Left cardiac atrium (tissue), 4 donors: ENCODE measurements around the gene DLG4. TPM values are rescaled to one million over a fixed set of nuclear protein-coding genes. Genes with fewer than 3 reads are reported as not detected.

Source experiments
- ATAC-seq, 2 donors: fragments of 200-7000 bp; cut with Tn5 transposase; one replicate each; pipeline ENCODE4 v1.9.1; 2020; ENCODE audit warnings: mild to moderate bottlenecking in 2 of 2, moderate library complexity in 2 of 2
- DNase-seq: peaks from one replicate; pipeline ENCODE4 v3.0.0-alpha.2; 2020
- intact Hi-C, 2 donors: fragments of 100-400 bp; cut with DNase I; formaldehyde crosslinking; loops; one replicate each; pipeline versions ENCODE4 v1.14.1 to v1.15.1; 2022 to 2023
- total RNA-seq, 2 donors: library from RNA; stranded (reverse); fragmentation: NEBNext Ultra II Directional; extraction: Animal tissue kit (Norgen Biotek cat#: 25700); gene quantifications; one replicate each; pipeline ENCODE4 v1.2.1, GENCODE V29; 2021
- donor health status: DM: no; HTN: yes; CAD: no.
- donor health status: DM: no; HTN: yes; CAD: no; lungs with severe emphysema.
- donor health status: DM: yes; HTN: yes; CAD: no.
- donor health status: Dilated cardiomyopathy.

Gene DLG4
- total RNA-seq, 2 donors from 2014 or later = 21.3 to 22.9 TPM

- intact Hi-C loops = no loop called here
- no peak for DNase-seq
- no peak for ATAC-seq
These were observed 16.3 kb upstream of the DLG4 start for GRCh38 chr17:7235693-7236665.

GRCh38 chr17:7234083-7234951 lies 14.7 kb upstream of the DLG4 start, which contains the start of gene DVL2:
Gene DVL2 (minus strand): TSS chr17:7234517. CDS start chr17:7234262, 255 bp downstream.
- intact Hi-C loops = no loop called here
- DNase-seq (peak; percentile 96), ATAC-seq (peak; percentile 65 to 71)

- ATAC-seq (peak in 1 of 2 donors; percentile 7), DNase-seq (no peak)
- intact Hi-C loops = no loop called here
These were observed 14.1 kb upstream of the DLG4 start for GRCh38 chr17:7233701-7234082.

GRCh38 chr17:7232114-7232513 lies 12.5 kb upstream of the DLG4 start:
- intact Hi-C loops = no loop called here
- no peak for ATAC-seq
- no peak for DNase-seq

GRCh38 chr17:7229504-7229903 lies 9.9 kb upstream of the DLG4 start:
- peak; percentile 22 for DNase-seq

GRCh38 chr17:7228920-7229319 lies 9.3 kb upstream of the DLG4 start:
- ATAC-seq (no peak), DNase-seq (no peak)
- intact Hi-C loops = no loop called here

More at GRCh38 chr17:7229504-7229903, 9.9 kb upstream of the DLG4 start:
- ATAC-seq = no peak
- intact Hi-C loops = no loop called here

- DNase-seq = peak; percentile 21
- intact Hi-C loops = no loop called here
- no peak for ATAC-seq
These were observed 7.4 kb upstream of the DLG4 start for GRCh38 chr17:7226721-7227710.

GRCh38 chr17:7225711-7226331 lies 6.2 kb upstream of the DLG4 start:
- intact Hi-C loops = no loop called here
- no peak for ATAC-seq
- peak; percentile 26 for DNase-seq

- ATAC-seq (no peak), DNase-seq (no peak)
- intact Hi-C loops = no loop called here
These were observed 5.0 kb upstream of the DLG4 start for GRCh38 chr17:7224661-7225111.

GRCh38 chr17:7224110-7224509 lies 4.5 kb upstream of the DLG4 start:
- intact Hi-C loops = no loop called here
- peak; percentile 29 for DNase-seq
- no peak for ATAC-seq

GRCh38 chr17:7223375-7223774 lies 3.7 kb upstream of the DLG4 start:
- intact Hi-C loops = no loop called here
- ATAC-seq (no peak), DNase-seq (no peak)

- intact Hi-C loops = no loop called here
- no peak for ATAC-seq
- peak; percentile 20 for DNase-seq
These were observed 3.3 kb upstream of the DLG4 start for GRCh38 chr17:7222972-7223292.

GRCh38 chr17:7222093-7222971 lies 2.7 kb upstream of the DLG4 start:
- ATAC-seq = no peak
- DNase-seq = no peak
- intact Hi-C loops = no loop called here

- intact Hi-C loops = no loop called here
- no peak for ATAC-seq
- peak; percentile 21 for DNase-seq
These were observed 1.8 kb upstream of the DLG4 start for GRCh38 chr17:7221278-7222092.

- ATAC-seq (peak in 1 of 2 donors; percentile 2), DNase-seq (peak; percentile 60)
- intact Hi-C loops = no loop called here
These were observed 1.1 kb upstream of the DLG4 start for GRCh38 chr17:7220593-7221277.

- ATAC-seq (no peak), DNase-seq (no peak)
- intact Hi-C loops = no loop called here
These were observed 316 bp downstream of the DLG4 start for GRCh38 chr17:7219229-7219811.
